OCI-LY3 (cell line): ENCODE measurements around the gene LMO3.

Experiments used
- EZH2phosphoT487 ChIP-seq: fragments of 200-600 bp; shearing (Covaris generic); IDR thresholded peaks from 2 replicates; pipeline ENCODE4 v1.6.1; 2018; ENCODE audit warnings: antibody characterized with exemption, mixed run types, low read depth
- TF ChIP-seq, protein P1 (sequence below): fragments of 200-600, 300-600 bp; sonication (generic); IDR thresholded peaks from 2 replicates; pipeline ENCODE4 v1.5.1; 2014; ENCODE audit warnings: antibody characterized with exemption, low read length, low read depth

- TF ChIP-seq, protein P1, sequence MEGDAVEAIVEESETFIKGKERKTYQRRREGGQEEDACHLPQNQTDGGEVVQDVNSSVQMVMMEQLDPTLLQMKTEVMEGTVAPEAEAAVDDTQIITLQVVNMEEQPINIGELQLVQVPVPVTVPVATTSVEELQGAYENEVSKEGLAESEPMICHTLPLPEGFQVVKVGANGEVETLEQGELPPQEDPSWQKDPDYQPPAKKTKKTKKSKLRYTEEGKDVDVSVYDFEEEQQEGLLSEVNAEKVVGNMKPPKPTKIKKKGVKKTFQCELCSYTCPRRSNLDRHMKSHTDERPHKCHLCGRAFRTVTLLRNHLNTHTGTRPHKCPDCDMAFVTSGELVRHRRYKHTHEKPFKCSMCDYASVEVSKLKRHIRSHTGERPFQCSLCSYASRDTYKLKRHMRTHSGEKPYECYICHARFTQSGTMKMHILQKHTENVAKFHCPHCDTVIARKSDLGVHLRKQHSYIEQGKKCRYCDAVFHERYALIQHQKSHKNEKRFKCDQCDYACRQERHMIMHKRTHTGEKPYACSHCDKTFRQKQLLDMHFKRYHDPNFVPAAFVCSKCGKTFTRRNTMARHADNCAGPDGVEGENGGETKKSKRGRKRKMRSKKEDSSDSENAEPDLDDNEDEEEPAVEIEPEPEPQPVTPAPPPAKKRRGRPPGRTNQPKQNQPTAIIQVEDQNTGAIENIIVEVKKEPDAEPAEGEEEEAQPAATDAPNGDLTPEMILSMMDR = no peak
- no peak for TF ChIP-seq EZH2phosphoT487
These were observed 32.4 kb downstream of the LMO3 start for GRCh38 chr12:16573398-16574077.
